ENCODE data around the gene OTOA.
"Not testable (repeated sequence)": the region's sequence is repeated elsewhere in the genome, so short reads cannot be mapped to it uniquely, and the experiment has no call there.

OTOA gene

DNA sequence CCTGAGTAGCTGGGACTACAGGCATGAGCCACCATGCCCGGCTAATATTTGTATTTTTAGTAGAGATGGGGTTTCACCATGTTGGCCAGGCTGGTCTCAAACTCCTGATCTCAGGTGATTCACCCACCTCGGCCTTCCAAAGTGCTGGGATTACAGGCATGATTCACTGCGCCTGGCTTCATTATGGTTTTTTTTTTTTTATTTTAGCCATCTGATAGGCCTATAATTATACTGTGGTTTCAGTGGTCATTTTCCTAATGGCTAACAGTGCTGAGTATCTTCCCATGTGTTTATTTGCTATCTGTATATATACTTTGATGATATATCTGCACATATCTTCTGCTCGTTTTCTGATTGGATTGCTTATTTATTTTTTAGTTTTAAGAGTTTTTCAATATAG lies 10.7 kb downstream of the OTOA start:
- not testable (repeated sequence) for DNase-seq (ENCODE audit: low read depth in 2 of 2)

DNA sequence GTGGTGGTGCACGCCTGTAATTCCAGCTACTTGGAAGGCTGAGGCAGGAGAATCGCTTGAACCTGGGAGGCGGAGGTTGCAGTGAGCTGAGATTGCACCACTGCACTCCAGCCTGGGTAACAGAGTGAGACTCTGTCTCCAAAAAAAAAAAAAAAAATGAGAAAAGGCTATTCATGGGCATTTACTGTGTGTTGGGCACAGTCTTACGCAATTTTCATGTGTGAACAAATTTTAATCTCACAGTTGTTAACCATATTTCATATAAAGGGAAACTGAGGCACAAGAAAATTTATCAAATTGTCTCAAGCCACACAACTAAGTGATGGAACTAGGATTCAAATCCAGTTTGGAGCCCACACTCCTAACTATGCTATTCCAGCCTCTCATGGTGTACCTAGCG lies 16.9 kb downstream of the OTOA start:
- not testable (repeated sequence) for DNase-seq (ENCODE audit: low read depth in 2 of 2)

DNA sequence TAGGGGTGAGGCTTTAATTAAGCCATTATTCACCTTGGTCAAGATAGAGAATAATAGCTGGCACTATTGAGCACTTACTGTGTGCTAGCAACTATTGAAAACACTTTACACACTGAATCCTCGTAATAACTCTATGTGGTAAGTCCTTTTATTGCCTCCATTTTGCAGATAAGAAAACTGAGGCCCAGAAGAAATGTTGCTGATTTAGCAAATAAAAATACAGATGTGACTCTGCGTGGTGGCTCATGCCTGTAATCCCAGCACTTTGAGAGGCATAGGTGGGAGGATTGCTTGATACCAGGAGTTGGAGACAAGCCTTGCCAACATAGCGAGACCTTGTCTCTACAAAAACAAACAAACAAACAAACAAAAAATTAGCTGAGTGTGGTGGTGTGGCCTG lies 19.4 kb downstream of the OTOA start:
- no peak for DNase-seq (ENCODE audit: low read depth in 2 of 2)

DNA sequence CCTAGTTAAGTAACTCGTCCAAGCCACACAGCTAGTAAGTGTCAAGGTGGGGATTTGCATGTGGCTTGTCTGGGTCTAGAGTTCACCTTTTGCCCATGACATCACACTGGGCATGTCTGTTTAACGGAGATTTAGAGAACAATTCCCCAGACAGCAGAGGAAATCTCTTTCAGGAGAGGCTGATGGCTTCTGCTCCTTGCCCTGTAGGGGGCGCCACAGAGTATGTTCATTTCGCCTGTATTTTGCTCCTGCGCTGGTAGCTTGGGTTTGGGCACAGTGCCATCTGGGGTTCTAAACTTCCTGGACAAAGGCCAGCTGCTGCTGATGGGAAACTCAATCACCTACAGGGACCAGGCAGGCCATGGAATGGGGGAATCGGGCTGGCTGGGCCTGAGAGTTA lies 20.4 kb downstream of the OTOA start:
- peak; percentile 12 to 30 for DNase-seq (ENCODE audit: low read depth in 2 of 2)

DNA sequence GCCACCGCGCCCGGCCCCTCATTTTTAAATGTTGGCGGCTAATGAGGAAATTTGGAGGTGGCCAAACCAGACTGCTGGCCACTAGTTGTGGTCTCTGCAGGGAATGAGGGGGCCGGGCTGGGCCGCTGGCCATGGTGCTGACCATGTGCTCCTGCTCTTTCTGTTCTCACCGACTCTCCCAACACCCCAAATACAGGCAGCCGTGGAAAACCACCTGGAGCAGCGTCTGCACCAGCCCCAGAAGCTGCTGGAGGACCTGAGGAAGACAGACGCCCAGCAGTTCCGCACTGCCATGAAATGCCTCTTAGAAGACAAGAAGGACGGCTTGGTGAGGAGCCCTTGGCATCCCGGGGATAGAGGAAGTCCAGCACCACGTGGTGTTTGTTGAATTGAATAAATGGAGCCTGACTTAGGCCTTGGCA lies 21.3 kb downstream of the OTOA start:
- no peak for DNase-seq (ENCODE audit: low read depth in 2 of 2)

DNA sequence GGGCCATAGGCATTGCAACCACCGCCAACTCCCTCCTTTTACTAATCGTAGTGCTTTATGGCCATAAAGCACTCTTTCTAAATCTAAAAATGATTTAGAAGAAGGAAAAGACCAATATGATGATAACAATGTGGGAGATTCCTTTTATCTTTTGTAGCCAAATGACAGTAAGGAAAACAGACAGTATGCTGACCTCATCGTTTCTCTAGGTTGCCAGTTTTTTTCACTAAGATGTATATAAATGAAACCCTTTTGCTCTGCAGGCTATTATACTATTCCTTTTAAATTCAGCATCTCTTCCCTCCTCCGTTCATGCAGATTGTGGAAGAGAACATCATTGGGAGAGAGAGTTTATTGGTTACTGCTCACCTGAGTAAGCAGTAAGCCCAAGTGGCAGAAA lies 25.3 kb downstream of the OTOA start:
- DNase-seq (ENCODE audit: low read depth in 2 of 2), result no peak

DNA sequence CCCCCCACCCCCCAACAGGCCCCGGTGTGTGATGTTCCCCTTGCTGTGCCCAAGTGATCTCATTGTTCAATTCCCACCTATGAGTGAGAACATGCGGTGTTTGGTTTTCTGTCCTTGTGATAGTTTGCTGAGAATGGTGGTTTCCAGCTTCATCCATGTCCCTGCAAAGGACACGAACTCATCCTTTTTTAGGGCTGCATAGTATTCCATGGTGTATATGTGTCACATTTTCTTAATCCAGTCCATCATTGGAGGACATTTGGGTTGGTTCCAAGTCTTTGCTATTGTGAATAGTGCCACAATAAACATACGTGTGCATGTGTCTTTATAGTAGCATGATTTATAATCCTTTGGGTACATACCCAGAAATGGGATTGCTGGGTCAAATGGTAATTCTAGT lies 27.2 kb downstream of the OTOA start:
- not testable (repeated sequence) for DNase-seq (ENCODE audit: low read depth in 2 of 2)

DNA sequence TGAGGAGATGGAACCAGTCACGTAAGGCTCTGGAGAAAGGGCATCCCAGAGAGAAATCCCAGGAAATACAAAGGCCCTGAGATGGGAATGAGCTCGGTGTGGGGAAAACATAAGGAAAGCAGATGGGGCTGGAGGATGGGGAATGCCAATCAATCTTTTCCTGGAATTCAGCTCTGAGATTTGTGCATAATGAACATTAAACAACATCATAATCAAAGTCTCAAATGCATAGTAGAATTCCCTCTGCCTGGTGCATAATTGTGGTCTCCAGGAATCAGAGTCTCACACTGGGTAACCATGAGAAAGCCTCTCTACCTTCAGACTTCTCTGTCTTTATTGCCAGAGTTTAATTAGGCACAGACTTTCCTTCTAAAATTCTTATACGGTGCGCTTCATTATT lies 30.8 kb downstream of the OTOA start:
- DNase-seq (ENCODE audit: low read depth in 2 of 2), result no peak

DNA sequence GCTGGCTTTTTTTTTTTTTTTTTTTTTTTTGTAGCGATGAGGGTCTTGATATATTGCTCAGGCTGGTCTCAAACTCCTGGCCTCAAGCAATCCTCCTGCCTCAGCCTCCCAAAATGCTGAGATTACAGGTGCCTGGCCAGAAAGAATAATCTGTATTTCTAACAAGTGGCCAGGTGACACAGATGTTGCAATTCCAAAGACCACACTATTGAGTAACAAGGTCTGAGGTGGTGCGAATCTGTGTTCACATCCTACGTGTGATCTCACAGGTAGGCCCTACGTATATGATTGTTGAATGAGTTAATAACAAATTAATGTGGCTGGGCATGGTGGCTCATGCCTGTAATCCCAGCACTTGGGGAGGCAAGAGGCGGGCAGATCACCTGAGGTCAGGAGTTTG lies 33.3 kb downstream of the OTOA start:
- no peak for DNase-seq (ENCODE audit: low read depth in 2 of 2)

DNA sequence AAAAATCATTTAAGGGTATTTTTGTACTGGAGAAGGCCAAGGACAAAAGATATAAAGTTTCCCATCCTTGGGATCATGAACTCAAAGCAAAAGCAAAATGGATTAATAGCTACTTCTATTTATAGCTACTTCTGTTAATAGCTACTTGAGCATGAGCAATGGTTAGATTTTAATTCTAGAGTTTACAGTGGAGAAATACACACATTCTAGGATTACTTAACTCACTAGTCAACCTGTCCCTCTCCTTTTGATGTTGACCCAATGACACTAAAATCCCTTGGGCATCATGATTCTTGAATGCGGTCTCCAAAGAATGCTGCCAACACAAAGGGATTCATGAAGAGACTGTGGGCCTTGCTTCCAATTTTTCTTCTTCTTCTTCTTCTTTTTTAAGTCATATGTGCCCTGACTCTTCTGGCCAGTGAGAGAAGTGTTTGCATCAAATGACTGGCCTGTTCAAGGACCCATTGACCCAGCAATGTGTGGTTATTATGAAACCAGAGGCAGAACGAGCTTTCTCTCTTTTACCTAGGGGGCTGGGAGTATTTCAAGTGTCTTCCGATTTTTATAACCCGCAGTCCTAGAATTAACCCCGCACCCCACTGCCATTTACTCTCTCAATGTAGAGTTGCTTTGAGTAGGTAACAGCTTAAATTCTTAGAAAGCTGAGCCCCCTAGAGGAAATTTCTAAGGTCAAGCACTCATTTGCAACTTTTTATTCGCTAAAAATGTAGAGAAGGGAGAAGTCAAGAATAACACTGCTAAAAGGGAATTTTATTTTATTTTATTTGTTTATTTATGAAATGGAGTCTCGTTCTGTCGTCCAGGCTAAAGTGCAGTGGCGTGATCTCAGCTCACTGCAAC lies 34.6 kb downstream of the OTOA start:
- no peak for DNase-seq (ENCODE audit: low read depth in 2 of 2)

DNA sequence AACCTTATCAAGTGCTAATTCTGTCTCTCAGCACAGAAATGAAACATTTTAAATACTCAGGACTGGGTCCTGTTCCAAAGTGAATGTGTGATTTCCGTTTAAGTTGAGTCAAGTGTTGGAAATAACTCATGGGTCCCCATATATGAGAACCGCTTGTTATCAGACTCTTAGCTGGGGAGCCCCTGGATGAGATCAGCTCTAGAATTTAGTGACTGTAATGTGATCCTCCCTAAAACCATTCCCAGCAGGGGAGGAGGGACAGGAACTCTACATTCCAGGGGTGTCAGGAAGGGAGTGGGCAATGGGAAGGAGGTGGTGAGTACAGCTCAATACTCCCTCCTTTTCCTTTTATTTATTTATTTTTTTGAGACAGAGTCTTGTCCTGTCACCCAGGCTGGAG lies 37.5 kb downstream of the OTOA start:
- no peak for DNase-seq (ENCODE audit: low read depth in 2 of 2)

DNA sequence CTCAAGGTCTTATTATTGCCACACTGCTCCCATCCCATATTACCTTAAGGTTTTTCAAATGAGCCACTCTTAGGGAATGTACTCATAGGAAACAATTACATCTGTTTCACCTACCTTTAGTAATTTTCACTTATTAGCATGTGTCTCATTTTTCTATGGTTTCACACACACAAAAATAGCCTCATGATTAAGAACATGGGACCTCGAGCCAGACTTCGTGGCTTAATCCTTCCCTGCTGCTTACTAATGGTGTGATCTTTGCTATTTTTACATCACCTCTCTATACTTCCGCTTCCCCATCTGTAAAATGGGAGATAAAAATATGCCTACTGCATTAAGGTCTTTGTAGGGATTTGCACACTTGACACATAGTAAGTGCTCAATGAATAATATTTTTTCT lies 38.5 kb downstream of the OTOA start:
- DNase-seq (ENCODE audit: low read depth in 2 of 2), result no peak

DNA sequence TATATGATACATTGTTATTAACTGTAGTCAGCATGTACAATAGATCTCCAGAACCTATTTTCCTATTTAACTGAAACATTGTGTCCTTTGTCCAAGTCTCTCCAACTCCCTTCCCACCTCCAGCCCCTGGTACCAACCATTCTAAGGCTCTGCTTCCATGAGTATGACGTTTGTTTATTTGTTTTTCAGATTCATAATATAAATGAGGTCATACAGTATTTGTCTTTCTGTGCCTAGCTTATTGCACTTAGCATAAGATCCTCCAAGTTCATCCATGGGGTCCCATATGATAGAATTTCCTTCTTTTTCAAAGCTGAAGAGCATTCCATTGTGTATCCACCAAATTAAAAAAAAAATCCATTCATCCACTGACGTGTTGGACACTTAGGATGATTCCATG lies 39.4 kb downstream of the OTOA start:
- no peak for DNase-seq (ENCODE audit: low read depth in 2 of 2)

DNA sequence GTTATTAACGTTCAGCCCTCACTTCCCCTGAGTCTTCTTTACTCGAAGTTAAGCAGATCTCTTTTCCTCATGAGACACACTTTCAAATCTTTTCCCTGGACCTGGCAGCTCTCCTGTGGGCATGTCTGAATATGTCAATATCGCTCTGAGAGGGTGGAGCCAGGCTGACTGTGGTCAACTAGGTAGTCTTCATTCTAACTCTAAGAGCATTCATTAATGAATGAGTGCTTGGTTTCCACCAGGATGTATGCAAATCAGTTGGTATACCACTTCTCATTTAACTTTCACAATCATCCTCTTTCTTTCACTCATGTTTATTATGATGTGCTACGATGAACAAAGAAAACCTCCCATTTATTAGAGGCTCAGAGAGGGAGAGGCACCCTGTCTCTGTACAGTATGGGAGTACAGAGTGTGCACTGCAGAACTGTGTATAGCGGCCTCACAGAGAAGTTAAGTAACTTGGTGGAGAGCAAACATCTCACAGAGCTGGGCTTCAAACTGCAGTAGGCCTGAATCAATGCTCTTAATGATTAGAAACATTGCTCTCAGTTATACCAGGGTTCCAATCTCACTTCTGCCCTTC lies 39.9 kb downstream of the OTOA start:
- no peak for DNase-seq (ENCODE audit: low read depth in 2 of 2)

DNA sequence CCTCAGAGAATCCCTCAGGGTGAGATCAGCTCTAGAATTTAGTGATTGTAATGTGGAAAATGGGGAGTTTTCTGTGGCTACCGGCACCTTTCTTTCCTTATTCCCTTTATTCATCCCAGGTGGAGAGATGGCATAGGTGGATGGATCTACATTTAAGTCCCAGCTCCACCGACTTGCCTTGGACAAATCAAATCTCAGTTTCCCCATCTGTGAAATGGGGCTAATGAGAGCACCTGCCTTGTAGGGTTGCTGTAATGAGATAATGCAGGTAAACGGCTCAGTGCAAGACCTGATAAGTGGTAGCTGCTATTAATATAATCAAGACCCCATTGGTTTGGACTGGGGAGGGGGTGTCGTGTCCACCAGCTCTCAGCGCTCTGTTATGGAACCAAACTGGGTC lies 40.5 kb downstream of the OTOA start:
- DNase-seq (ENCODE audit: low read depth in 2 of 2), result no peak

DNA sequence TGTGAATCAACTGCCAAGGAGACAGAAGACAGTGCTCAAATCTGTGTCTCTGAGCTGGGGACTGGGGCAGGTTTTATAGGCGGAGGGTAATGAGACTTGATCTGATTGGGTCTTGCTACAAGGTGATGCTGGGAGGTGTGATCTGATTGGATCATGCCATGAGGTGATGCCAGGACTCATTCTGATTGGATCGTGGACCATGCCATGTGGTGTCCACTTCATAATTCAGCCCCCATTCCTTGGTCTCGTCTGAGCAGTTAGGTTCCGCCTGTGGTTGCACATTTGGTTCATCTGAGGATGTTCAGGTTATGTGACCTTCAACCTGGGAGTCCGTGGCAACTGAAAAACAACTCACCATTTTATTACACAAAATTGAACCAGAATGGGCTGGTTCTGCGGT lies 41.0 kb downstream of the OTOA start:
- DNase-seq (ENCODE audit: low read depth in 2 of 2), result no peak

DNA sequence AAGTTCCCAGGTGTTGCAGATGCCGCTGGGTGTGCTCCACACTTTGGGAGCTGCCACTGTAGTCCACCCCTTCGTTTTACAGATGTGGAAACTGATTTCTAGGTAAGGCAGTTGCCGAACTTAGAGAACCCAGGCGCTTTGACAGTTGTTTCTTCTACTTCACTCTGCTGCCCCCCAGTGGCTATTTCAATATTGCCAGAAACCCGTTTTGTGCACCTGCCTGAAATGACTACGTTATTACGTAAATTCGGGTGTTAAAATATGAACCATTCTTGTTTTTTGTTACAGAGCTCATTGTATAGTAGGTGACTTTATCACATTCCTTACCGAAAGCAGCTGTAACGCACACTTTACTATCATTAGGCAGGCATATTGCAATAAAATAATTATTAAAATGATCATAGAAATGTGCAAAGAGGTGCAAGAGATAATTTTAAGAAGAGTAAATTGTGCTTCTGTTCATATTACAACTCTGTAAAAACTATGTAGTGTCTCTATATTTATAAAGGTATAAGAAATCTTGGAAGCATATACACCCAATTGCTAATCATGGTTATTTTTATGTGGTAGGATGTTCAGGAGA lies 44.9 kb downstream of the OTOA start:
- peak; percentile 63 to 81 for DNase-seq (ENCODE audit: low read depth in 2 of 2)

DNA sequence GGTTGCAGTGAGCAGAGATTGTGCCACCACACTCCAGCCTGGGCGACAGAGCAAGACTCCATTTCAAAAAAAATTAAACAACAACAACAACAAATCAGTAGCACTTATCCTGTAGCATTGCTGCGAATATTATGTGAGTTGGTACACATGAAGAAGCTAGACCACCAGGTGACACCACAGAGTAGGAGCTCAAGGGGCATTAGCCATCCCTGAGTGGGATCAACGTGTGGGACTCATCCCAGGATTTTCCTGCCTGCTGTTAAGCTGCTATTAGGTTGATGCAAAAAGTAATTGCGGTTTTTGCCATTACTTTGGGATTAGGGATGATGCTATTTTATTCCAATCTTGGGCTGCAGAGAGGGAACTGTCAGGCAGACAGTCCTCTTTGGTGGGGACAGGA lies 47.2 kb downstream of the OTOA start:
- DNase-seq (ENCODE audit: low read depth in 2 of 2), result no peak

DNA sequence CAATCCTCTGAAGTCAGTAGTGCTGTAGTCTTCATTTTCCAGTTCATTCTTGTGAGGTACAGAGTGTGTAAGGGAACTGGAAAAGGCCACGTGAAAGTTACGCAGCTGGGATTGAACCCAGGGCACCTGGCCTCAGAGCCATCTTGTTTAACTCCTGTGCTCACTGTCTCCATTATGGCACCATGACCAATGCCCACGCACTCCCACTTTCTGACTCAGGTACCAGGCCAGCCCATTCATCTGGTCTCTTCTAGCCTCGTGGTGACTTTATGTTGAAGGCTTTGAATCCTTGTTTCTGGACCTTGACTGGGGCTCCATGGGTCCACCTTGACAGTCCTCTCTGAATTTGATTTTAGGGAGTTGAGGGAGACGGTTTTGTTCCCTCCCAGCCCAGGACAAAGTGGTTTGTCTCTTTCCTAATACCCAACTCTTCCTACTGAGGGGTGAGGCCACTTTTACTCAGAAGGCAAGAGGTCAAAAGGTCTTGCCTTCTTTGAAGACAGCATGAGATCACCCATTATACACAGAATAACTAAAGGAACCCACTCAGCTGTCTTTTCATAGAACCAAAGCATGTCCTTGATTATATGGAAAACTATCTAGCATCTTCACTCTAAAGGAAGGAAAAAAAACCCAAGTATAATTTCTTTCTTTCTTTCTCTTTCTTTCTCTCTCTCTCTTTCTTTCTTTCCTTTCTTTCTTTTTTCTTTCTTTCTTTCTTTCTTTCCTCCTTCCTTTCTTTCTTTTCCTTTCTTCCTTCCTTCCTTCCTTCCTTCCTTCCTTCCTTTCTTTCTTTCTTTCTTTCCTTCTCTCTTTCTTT lies 50.0 kb downstream of the OTOA start:
- no peak for DNase-seq (ENCODE audit: low read depth in 2 of 2)

DNA sequence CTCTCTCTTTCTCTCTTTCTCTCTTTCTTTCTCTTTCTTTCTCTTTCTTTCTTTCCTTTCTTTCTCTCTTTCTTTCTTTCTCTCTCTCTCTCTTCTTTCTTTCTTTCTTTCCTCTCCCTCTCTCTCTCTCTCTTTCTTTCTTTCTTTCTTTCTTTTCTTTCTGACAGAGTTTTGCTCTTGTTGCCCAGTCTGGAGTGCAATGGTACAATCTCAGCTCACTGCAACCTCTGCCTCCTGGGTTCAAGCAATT lies 50.5 kb downstream of the OTOA start:
- not testable (repeated sequence) for DNase-seq (ENCODE audit: low read depth in 2 of 2)

DNA sequence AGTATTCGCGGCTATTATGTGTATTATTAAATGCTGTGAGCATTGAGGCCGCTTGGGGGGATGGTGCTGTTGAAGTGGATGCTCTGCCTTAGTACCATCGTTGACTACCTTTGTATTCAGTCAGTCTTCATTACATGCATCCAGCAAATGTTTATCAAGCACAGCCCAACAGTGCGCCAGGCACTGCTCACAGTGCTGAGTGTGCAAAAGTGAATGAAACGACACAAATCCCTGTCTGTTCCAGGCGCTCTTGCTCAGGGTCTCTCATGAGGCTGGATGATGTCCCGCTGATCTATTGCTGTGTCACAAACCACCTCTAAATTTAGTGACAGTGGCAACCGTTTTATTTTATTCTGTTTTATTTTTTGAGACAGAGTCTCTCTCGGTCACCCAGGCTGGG lies 53.8 kb downstream of the OTOA start:
- no peak for DNase-seq (ENCODE audit: low read depth in 2 of 2)

DNA sequence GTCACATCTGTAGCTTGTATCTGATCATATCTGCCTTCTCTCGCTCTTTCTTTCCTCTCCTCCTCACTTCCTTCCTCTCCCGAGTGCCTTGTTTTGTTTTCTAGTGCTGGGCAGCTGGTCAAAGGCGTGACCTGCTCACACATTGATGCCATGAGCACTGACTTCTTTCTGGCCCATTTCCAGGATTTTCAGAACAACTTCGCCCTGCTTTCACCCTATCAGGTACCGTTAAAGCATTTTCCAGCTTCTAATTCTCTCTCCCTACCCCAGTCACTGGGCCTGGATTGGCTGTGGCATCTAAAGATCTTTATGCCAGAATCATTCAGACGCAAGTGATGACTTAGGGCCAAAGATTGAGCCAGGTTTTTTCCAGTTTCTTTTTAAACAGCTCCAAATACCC lies 55.5 kb downstream of the OTOA start:
- no peak for DNase-seq (ENCODE audit: low read depth in 2 of 2)

DNA sequence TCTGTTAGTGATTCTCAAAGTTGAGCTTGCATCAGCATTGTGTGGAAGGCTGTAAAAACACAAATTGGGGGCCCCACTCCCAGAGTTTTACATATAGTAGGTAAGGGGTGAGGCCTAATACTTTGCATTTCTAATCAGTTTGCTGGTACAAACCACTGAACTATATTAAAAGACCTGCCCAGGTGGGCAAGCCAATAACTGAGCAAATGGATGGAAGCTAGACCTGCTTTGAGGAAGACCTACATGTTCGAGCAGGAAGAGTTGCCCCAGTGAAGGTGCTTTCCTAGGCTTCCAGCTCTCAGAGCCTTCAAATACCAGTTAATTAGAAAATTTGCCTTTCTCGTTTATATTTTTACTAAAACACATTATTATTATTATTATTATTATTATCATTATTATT lies 56.8 kb downstream of the OTOA start:
- DNase-seq (ENCODE audit: low read depth in 2 of 2), result no peak

Data from stimulated activated CD4-positive, alpha-beta T cell treated with anti-CD3 and anti-CD28 coated beads, Interleukin-15, amount 100 ng/mL, for 48 hours (primary cell).